ENCODE results near the gene SSTR5.

- TF ChIP-seq EZH2 (IDR thresholded peaks at IDR 0.05; ENCODE audit: borderline replicate concordance) = no peak
- no peak for TF ChIP-seq CTCF (IDR thresholded peaks at IDR 0.05; ENCODE audit: poor library complexity)
Observed at GRCh38 chr16:1045310-1045992, 27.1 kb upstream of the SSTR5 start.

Measured in hepatocyte (in vitro differentiated cells).